ENCODE data around the gene SMIM45.

- TF ChIP-seq YY1 (IDR thresholded peaks at IDR 0.05; ENCODE audit: insufficient read depth, insufficient read length), result no peak
- TF ChIP-seq ZNF274 (IDR thresholded peaks at IDR 0.05; ENCODE audit: low read depth, low read length), result no peak
- no peak for TF ChIP-seq SUZ12 (IDR thresholded peaks at IDR 0.05; ENCODE audit: extremely low read depth, insufficient read depth, insufficient read length)
Observed at GRCh38 chr22:41915035-41915785, 36.7 kb upstream of the SMIM45 start, which contains the start of gene SHISA8.

All from NT2/D1 (cell line).